ENCODE results near the gene SPINT1. TPM values are rescaled to one million over a fixed set of nuclear protein-coding genes. Genes with fewer than 3 reads are reported as not detected.

The SPINT1 gene, protein sequence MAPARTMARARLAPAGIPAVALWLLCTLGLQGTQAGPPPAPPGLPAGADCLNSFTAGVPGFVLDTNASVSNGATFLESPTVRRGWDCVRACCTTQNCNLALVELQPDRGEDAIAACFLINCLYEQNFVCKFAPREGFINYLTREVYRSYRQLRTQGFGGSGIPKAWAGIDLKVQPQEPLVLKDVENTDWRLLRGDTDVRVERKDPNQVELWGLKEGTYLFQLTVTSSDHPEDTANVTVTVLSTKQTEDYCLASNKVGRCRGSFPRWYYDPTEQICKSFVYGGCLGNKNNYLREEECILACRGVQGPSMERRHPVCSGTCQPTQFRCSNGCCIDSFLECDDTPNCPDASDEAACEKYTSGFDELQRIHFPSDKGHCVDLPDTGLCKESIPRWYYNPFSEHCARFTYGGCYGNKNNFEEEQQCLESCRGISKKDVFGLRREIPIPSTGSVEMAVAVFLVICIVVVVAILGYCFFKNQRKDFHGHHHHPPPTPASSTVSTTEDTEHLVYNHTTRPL
- total RNA-seq = 0.87 to 2.0 TPM (median 0.87 TPM) in 3 replicates
- long read RNA-seq, partial matches to known transcripts = 0 of 6 reads
- long read RNA-seq, other reads (novel, unspliced or antisense) = 0 of 6 reads

DNA sequence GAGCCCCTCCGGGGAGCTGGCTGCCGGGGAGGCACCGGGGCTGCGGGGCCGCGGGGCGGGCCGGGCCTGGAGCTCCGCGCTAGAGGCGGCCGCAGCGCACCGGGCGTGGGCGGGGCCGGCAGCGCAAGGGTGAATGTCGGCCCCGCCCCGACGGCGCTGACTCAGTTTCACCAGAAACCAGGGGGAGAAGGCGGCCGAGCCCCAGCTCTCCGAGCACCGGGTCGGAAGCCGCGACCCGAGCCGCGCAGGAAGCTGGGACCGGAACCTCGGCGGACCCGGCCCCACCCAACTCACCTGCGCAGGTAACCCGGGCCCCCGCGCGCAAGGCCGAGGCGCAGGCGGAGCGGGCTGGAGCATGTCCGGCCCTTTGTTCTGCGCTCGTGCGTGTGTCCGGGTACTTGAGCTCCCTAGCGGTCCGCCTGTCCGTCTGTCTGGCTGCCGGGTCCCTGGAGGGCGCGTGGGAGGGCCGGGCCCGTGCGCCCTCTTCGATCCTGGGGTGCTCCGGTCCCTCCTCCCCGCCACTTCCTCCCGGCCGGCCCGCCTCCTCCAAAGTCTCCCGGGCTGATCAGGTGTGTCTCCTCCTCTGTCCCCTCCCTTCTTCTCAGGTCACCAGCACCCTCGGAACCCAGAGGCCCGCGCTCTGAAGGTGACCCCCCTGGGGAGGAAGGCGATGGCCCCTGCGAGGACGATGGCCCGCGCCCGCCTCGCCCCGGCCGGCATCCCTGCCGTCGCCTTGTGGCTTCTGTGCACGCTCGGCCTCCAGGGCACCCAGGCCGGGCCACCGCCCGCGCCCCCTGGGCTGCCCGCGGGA is at the start of gene SPINT1:
Gene SPINT1, plus strand, starts transcription at position 164 of the 811 bp plus-strand sequence. Its CDS starts 507 bp downstream, at position 671.
- peaks cover 11% of the 10 kb centered on the region for H3K27me3 Mint-ChIP-seq (ENCODE audit: low read depth)
- DNase-seq (ENCODE audit: low spot score) = peak; percentile 88
- no peak within 1 kb of the TSS for H3K27ac Mint-ChIP-seq (ENCODE audit: unreplicated experiment)
- TF ChIP-seq, protein P1, sequence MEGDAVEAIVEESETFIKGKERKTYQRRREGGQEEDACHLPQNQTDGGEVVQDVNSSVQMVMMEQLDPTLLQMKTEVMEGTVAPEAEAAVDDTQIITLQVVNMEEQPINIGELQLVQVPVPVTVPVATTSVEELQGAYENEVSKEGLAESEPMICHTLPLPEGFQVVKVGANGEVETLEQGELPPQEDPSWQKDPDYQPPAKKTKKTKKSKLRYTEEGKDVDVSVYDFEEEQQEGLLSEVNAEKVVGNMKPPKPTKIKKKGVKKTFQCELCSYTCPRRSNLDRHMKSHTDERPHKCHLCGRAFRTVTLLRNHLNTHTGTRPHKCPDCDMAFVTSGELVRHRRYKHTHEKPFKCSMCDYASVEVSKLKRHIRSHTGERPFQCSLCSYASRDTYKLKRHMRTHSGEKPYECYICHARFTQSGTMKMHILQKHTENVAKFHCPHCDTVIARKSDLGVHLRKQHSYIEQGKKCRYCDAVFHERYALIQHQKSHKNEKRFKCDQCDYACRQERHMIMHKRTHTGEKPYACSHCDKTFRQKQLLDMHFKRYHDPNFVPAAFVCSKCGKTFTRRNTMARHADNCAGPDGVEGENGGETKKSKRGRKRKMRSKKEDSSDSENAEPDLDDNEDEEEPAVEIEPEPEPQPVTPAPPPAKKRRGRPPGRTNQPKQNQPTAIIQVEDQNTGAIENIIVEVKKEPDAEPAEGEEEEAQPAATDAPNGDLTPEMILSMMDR (IDR thresholded peaks at IDR 0.05) = no peak
- peak within 1 kb of the TSS; percentile 65 for H3K4me3 Mint-ChIP-seq (ENCODE audit: unreplicated experiment)
- no peaks in the 10 kb centered on the region for H3K36me3 Mint-ChIP-seq (ENCODE audit: low read depth)
- peaks cover 8% of the 10 kb centered on the region for H3K4me1 Mint-ChIP-seq (ENCODE audit: low read depth)
- H3K9me3 Mint-ChIP-seq (ENCODE audit: low read depth) = no peaks in the 10 kb centered on the region

DNA sequence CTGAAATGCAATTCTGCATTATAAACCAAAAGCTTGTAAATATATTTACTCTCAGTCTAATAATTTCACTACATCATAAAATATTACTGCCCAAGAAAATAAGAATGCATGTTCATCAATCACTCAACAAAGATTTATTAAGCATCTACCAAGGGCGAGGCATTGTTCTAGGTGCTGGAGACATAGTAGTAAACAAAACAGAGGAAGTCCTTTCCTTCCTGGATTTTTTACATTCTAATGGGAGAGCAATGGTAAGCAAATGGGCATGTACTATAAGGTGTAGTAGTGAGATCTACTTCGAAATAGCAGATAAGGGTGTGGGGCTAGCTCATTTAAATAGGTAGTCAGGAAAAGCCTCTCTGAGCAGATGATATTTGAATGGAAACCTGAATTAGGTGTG is 47.8 kb upstream of the SPINT1 start:
- TF ChIP-seq, protein P1 (IDR thresholded peaks at IDR 0.05) = no peak
- no peak overlapping the region for H3K4me3 Mint-ChIP-seq (ENCODE audit: unreplicated experiment)
- no peaks in the 10 kb centered on the region for H3K27me3 Mint-ChIP-seq (ENCODE audit: low read depth)
- peaks cover 15% of the 10 kb centered on the region for H3K4me1 Mint-ChIP-seq (ENCODE audit: low read depth)
- H3K36me3 Mint-ChIP-seq (ENCODE audit: low read depth) = peaks cover 7% of the 10 kb centered on the region
- no peak overlapping the region for H3K27ac Mint-ChIP-seq (ENCODE audit: unreplicated experiment)
- DNase-seq (ENCODE audit: low spot score) = no peak
- H3K9me3 Mint-ChIP-seq (ENCODE audit: low read depth) = no peaks in the 10 kb centered on the region

DNA sequence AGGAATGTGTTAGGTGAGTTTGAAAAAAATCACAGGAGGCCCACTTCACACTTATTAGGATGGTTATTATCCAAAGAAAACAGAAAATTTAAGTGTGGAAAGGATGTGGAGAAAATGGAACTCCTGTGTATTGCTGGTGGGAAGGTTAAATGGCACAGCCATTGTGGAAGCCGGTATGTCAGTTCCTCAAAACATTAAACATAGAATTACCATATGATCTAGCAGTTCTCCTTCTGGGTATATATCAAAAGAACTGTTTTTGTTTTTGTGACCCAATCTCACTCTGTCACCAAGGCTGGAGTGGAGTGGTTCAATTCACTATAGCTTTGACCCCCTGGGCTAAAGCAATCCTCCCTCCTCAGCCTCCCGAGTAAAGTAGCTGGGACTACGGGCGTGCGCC is 47.3 kb upstream of the SPINT1 start:
- Mint-ChIP-seq H3K4me1 (ENCODE audit: low read depth) (peaks cover 15% of the 10 kb centered on the region), H3K36me3 (ENCODE audit: low read depth) (peaks cover 9% of the 10 kb centered on the region), H3K9me3 (ENCODE audit: low read depth) (no peaks in the 10 kb centered on the region), H3K4me3 (ENCODE audit: unreplicated experiment) (no peak overlapping the region), H3K27me3 (ENCODE audit: low read depth) (no peaks in the 10 kb centered on the region), H3K27ac (ENCODE audit: unreplicated experiment) (no peak overlapping the region)
- no peak for DNase-seq (ENCODE audit: low spot score)
- TF ChIP-seq, protein P1 (IDR thresholded peaks at IDR 0.05) = no peak

DNA sequence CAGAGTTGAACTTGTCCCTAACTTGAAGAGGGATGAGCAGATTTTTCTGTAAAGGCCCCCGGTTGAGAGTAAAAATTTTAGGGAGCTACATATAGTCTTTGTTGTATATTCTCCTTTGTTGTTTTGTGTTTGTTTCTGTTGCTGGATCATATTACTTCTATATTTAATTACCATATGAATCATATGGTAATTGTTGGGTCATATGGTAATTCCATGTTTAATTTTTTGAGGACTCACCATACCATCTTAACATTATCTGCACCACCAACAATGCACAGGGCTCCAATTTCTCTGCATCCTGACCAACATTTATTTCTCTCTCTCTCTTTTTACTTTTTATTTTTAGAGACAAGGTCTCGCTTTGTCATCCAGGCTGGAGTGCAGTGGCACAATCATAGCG is 44.3 kb upstream of the SPINT1 start:
- Mint-ChIP-seq H3K27me3 (ENCODE audit: low read depth) (no peaks in the 10 kb centered on the region), H3K36me3 (ENCODE audit: low read depth) (peaks cover 9% of the 10 kb centered on the region)
- TF ChIP-seq, protein P1 (IDR thresholded peaks at IDR 0.05) = no peak

DNA sequence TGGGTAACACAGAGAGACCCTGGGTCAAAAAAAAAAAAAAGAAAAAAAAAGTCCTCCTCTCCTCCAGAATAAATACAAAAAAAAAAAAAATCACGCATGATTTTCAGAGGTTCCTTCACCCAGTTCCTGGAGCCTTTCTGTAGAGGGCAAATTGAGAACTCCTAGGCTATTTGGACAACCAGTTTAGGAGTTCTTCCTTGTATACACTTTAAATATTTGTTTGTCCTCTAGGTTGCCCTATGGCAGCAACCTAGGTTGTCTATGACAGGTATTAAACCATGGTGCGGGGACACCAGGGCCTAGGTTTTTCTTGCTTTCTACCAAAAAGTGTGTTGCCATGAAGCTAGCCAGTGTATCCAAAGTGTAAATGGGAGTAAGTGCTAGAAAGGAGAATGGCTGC is 40.8 kb upstream of the SPINT1 start:
- Mint-ChIP-seq H3K9me3 (ENCODE audit: low read depth) (no peaks in the 10 kb centered on the region), H3K27ac (ENCODE audit: unreplicated experiment) (no peak overlapping the region), H3K4me3 (ENCODE audit: unreplicated experiment) (no peak overlapping the region), H3K4me1 (ENCODE audit: low read depth) (peaks cover 11% of the 10 kb centered on the region), H3K36me3 (ENCODE audit: low read depth) (peaks cover 9% of the 10 kb centered on the region), H3K27me3 (ENCODE audit: low read depth) (no peaks in the 10 kb centered on the region)
- no peak for DNase-seq (ENCODE audit: low spot score)
- TF ChIP-seq, protein P1 (IDR thresholded peaks at IDR 0.05) = no peak

More for the DNA sequence above, 44.3 kb upstream of the SPINT1 start:
- H3K4me1 Mint-ChIP-seq (ENCODE audit: low read depth) = peaks cover 5% of the 10 kb centered on the region
- H3K4me3 Mint-ChIP-seq (ENCODE audit: unreplicated experiment) = no peak overlapping the region
- no peak for DNase-seq (ENCODE audit: low spot score)
- H3K9me3 Mint-ChIP-seq (ENCODE audit: low read depth) = no peaks in the 10 kb centered on the region
- no peak overlapping the region for H3K27ac Mint-ChIP-seq (ENCODE audit: unreplicated experiment)
